Tibial artery (tissue), 4 donors: ENCODE results near the gene DHRS3.
A peak's percentile ranks its signal among the peaks of the same experiment; 100 is the strongest.

ENCODE experiments used
- DNase-seq, 2 donors: peaks; one replicate each; pipeline ENCODE4 v3.0.0-alpha.2; 2019
- H3K27ac ChIP-seq, 2 donors: fragments of 200-600 bp; sonication (generic) in 1 of 2; 1 replicate in 1 of 2; 2 replicates in 1 of 2; pipeline ENCODE4 v1.5.1; 2018 to 2019; ENCODE audit warnings: mild to moderate bottlenecking in 1 of 2
- H3K27me3 ChIP-seq, 2 donors: fragments of 200-600 bp; sonication (generic) in 1 of 2; one replicate each; pipeline versions ENCODE4 v1.5.1 to v1.6.0; 2016 to 2019
- H3K36me3 ChIP-seq, 3 donors: fragments of 200-600 bp; sonication (generic) in 2 of 3; one replicate each; pipeline ENCODE4 v1.5.1; 2016 to 2019; ENCODE audit warnings: mild to moderate bottlenecking in 2 of 3
- H3K4me1 ChIP-seq, 4 donors: fragments of 200-600 bp; sonication (generic) in 2 of 4; 1 replicate in 3 of 4; 2 replicates in 1 of 4; pipeline ENCODE4 v1.5.1; 2016 to 2019
- H3K4me3 ChIP-seq, 2 donors: fragments of 200-600 bp; sonication (generic) in 1 of 2; 1 replicate in 1 of 2; 2 replicates in 1 of 2; pipeline ENCODE4 v1.5.1; 2018 to 2019; ENCODE audit warnings: mild to moderate bottlenecking in 2 of 2
- H3K9me3 ChIP-seq, 3 donors: fragments of 200-600 bp; sonication (generic) in 1 of 3; one replicate each; pipeline ENCODE4 v1.5.1; 2016 to 2019
- intact Hi-C: fragments of 100-400 bp; cut with DNase I; formaldehyde crosslinking; loops from one replicate; pipeline ENCODE4 v1.15.0; 2023; ENCODE audit warnings: low total_unique reads
- TF ChIP-seq, protein P1 (sequence below), 2 experiments: fragments of 200-600 bp in 1 of 2; fragments of 450-650 bp in 1 of 2; IDR thresholded peaks; one replicate each; pipeline ENCODE4 v1.5.1; 2017 to 2019; ENCODE audit warnings: antibody characterized with exemption in 2 of 2, mild to moderate bottlenecking in 1 of 2, moderate library complexity in 1 of 2

DHRS3 gene

DNA sequence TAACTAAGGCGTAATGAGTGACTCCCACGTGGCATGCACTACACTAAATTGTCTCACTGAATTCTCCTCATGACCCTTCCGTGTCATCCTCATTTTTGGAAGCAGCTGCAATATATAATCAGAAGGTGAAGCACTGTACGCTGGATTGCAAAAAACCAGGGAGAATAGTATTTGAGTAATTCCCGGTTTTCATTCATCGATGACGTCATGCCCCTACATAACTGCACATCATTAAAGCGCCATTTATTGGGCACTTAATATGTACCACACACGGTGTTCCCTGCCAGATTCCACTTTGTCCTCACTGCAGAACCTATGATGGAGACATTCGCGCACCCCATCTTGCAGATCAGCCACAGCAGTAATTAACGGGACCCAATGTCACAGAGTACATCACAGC is 41.0 kb downstream of the DHRS3 start:
- H3K9me3 ChIP-seq: no peaks in the 10 kb centered on the region
- H3K4me3 ChIP-seq: no peak overlapping the region
- intact Hi-C loops: no loop called here

DNA sequence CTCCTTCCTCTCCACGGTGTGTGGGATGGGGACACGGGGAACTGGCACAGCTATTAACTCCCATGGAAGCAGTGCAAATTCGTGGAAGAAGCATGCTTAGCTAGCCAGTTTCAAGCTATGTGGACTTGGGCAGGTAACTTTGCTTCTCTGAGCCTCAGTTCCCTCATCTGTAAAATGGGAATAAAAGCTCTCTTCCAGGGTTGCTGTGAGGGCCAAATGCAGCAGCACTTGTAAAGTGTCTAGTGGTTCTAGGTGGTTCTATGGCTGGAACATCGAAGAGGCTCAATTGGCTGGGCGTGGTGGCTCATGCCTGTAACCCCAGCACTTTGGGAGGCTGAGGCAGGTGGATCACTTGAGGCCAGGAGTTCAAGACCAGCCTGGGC is 43.3 kb downstream of the DHRS3 start:
- H3K4me3 ChIP-seq: no peak overlapping the region
- intact Hi-C loops: no loop called here
- TF ChIP-seq, protein P1, sequence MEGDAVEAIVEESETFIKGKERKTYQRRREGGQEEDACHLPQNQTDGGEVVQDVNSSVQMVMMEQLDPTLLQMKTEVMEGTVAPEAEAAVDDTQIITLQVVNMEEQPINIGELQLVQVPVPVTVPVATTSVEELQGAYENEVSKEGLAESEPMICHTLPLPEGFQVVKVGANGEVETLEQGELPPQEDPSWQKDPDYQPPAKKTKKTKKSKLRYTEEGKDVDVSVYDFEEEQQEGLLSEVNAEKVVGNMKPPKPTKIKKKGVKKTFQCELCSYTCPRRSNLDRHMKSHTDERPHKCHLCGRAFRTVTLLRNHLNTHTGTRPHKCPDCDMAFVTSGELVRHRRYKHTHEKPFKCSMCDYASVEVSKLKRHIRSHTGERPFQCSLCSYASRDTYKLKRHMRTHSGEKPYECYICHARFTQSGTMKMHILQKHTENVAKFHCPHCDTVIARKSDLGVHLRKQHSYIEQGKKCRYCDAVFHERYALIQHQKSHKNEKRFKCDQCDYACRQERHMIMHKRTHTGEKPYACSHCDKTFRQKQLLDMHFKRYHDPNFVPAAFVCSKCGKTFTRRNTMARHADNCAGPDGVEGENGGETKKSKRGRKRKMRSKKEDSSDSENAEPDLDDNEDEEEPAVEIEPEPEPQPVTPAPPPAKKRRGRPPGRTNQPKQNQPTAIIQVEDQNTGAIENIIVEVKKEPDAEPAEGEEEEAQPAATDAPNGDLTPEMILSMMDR (IDR thresholded peaks at IDR 0.05): no peak
- no peak overlapping the region for H3K27ac ChIP-seq
- no peak for DNase-seq
- no peaks in the 10 kb centered on the region for H3K27me3 ChIP-seq
- peaks cover 0 to 10% (median 8%) of the 10 kb centered on the region in 4 donors for H3K4me1 ChIP-seq
- no peaks in the 10 kb centered on the region for H3K9me3 ChIP-seq
- H3K36me3 ChIP-seq: peaks cover 26 to 99% (median 74%) of the 10 kb centered on the region in 3 donors

More for the DNA sequence above, 41.0 kb downstream of the DHRS3 start:
- DNase-seq: no peak
- H3K36me3 ChIP-seq: peaks cover 21 to 82% (median 52%) of the 10 kb centered on the region in 3 donors
- H3K4me1 ChIP-seq: peaks cover 0 to 29% (median 14%) of the 10 kb centered on the region in 4 donors
- H3K27me3 ChIP-seq: no peaks in the 10 kb centered on the region
- no peak overlapping the region for H3K27ac ChIP-seq
- TF ChIP-seq, protein P1 (IDR thresholded peaks at IDR 0.05): no peak

- no peaks in the 10 kb centered on the region for H3K27me3 ChIP-seq
- H3K4me3 ChIP-seq: no peak overlapping the region
- peaks cover 0 to 8% (median 5%) of the 10 kb centered on the region in 4 donors for H3K4me1 ChIP-seq
- TF ChIP-seq, protein P1 (IDR thresholded peaks at IDR 0.05): no peak
- intact Hi-C loops: no loop called here
- H3K36me3 ChIP-seq: peaks cover 19 to 95% (median 71%) of the 10 kb centered on the region in 3 donors
- no peak for DNase-seq
- peak overlapping the region; percentile 20 to 36 for H3K27ac ChIP-seq
- H3K9me3 ChIP-seq: no peaks in the 10 kb centered on the region
Observed at GRCh38 chr1:12573015-12573825, 44.8 kb downstream of the DHRS3 start.

DNA sequence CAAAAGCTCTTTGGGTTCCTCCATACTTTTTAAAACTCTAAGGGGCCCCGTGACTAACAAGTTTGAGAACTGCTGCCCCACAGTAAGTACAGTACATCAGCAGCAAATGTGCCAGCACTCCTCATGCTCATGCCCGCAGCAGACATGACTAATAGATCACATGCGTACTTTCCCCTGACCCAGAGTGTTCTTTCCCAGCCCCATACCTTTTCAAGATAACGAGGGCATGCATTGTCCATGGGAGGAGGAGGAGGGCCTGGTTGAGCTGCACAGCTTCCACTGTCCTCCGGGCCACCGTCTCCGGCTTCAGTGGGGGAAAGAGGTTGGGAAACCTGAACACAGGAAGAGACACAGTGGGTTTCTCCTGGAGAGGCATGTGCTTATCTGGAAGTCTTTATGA is 45.5 kb downstream of the DHRS3 start:
- no peak for DNase-seq
- TF ChIP-seq, protein P1 (IDR thresholded peaks at IDR 0.05): no peak
- Histone ChIP-seq H3K9me3 (no peaks in the 10 kb centered on the region), H3K36me3 (peaks cover 22 to 95% (median 71%) of the 10 kb centered on the region in 3 donors), H3K27ac (peak overlapping the region; percentile 20 to 36), H3K4me1 (peaks cover 0 to 8% (median 5%) of the 10 kb centered on the region in 4 donors), H3K4me3 (no peak overlapping the region), H3K27me3 (no peaks in the 10 kb centered on the region)
- intact Hi-C loops: no loop called here

DNA sequence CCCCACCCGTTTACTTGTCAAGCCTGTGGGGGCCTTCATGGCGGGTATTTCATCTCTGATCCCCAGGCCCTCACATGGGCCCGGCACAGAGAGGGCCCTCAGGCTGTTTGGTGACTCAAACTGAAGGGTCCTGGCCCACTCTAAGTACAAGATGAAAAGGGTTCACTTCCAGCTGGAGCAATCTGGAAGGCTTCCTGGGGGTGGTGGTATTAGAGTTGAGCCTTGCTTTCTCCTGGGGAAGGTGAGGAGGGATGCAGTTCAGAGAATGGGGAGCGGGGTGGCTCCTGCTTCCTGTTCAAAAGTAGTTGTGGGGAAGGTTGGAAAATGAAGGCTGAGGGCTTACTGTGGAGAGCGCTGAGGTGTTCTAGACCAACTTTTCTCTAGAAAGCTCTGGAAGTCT is 47.7 kb downstream of the DHRS3 start:
- TF ChIP-seq, protein P1 (IDR thresholded peaks at IDR 0.05): no peak
- Histone ChIP-seq H3K9me3 (no peaks in the 10 kb centered on the region), H3K4me1 (peaks cover 0 to 25% (median 9%) of the 10 kb centered on the region in 4 donors), H3K36me3 (peaks cover 22 to 88% (median 66%) of the 10 kb centered on the region in 3 donors), H3K27ac (peak overlapping the region in 1 of 2 donors; percentile 37), H3K27me3 (no peaks in the 10 kb centered on the region), H3K4me3 (no peak overlapping the region)
- intact Hi-C loops: no loop called here
- DNase-seq: no peak
